EL (cell line): ENCODE data around the gene NOXA1.
A peak's percentile ranks its signal among the peaks of the same experiment; 100 is the strongest.
"Not testable (repeated sequence)": the region's sequence is repeated elsewhere in the genome, so short reads cannot be mapped to it uniquely, and the experiment has no call there.

Source experiments
- DNase-seq: peaks from one replicate; pipeline ENCODE4 v3.0.0-alpha.2; 2016

The NOXA1 gene

GRCh38 chr9:137406876-137407589, 16.2 kb upstream of the NOXA1 start:
- peak; percentile 57 for DNase-seq

- DNase-seq: no peak
Observed at GRCh38 chr9:137407590-137408300, 15.4 kb upstream of the NOXA1 start.

GRCh38 chr9:137408651-137409405, 14.4 kb upstream of the NOXA1 start:
- no peak for DNase-seq

- no peak for DNase-seq
Observed at GRCh38 chr9:137409515-137409914, 13.7 kb upstream of the NOXA1 start.

GRCh38 chr9:137410236-137410890, 12.8 kb upstream of the NOXA1 start:
- not testable (repeated sequence) for DNase-seq

GRCh38 chr9:137410891-137411249, 12.3 kb upstream of the NOXA1 start:
- DNase-seq: no peak

GRCh38 chr9:137411260-137411644, 11.9 kb upstream of the NOXA1 start:
- DNase-seq: no peak

GRCh38 chr9:137411645-137412380, 11.4 kb upstream of the NOXA1 start:
- peak; percentile 92 for DNase-seq

GRCh38 chr9:137412431-137412830, 10.8 kb upstream of the NOXA1 start:
- DNase-seq: no peak

- no peak for DNase-seq
Observed at GRCh38 chr9:137415451-137415850, 7.7 kb upstream of the NOXA1 start.

- no peak for DNase-seq
Observed at GRCh38 chr9:137416006-137416562, 7.1 kb upstream of the NOXA1 start.

- DNase-seq: no peak
Observed at GRCh38 chr9:137416563-137417151, 6.5 kb upstream of the NOXA1 start.

- DNase-seq: peak; percentile 15
Observed at GRCh38 chr9:137417161-137418021, 5.8 kb upstream of the NOXA1 start.

GRCh38 chr9:137421838-137422603, 1.2 kb upstream of the NOXA1 start:
- no peak for DNase-seq

- peak; percentile 62 for DNase-seq
Observed at GRCh38 chr9:137423514-137424291, 510 bp downstream of the NOXA1 start.

- DNase-seq: no peak
Observed at GRCh38 chr9:137426018-137426681, 3.0 kb downstream of the NOXA1 start.

- no peak for DNase-seq
Observed at GRCh38 chr9:137427454-137428310, 4.5 kb downstream of the NOXA1 start.

- no peak for DNase-seq
Observed at GRCh38 chr9:137428311-137428630, 5.1 kb downstream of the NOXA1 start.
